Psoas muscle (tissue), 8 donors: ENCODE measurements around the gene PARVA. TPM values are rescaled to one million over a fixed set of nuclear protein-coding genes. Genes with fewer than 3 reads are reported as not detected.

Source experiments
- ATAC-seq, 4 donors: fragments of 200-7000 bp; cut with Tn5 transposase; one replicate each; pipeline ENCODE4 v1.9.1; 2020; ENCODE audit warnings: moderate library complexity in 3 of 4, mild to moderate bottlenecking in 2 of 4
- DNase-seq, 2 donors: peaks; one replicate each; pipeline ENCODE4 v3.0.0-alpha.2; 2020
- H3K27ac ChIP-seq: fragments of 200-600 bp; one replicate; pipeline ENCODE4 v1.8.0; 2022
- H3K27me3 ChIP-seq, 3 donors: fragments of 200-600 bp in 1 of 3; one replicate each; pipeline versions ENCODE4 v1.6.1 to v1.8.0; 2013 to 2022; ENCODE audit warnings: low read length in 2 of 3, mild to moderate bottlenecking in 2 of 3, moderate library complexity in 1 of 3; ENCODE audit not compliant: insufficient read depth in 3 of 3
- H3K36me3 ChIP-seq, 2 donors: fragments of 200-600 bp in 1 of 2; one replicate each; pipeline versions ENCODE4 v1.6.1 to v1.8.0; 2013 to 2022; ENCODE audit warnings: low read depth in 1 of 2, mild to moderate bottlenecking in 1 of 2, moderate library complexity in 1 of 2; ENCODE audit not compliant: insufficient read depth in 1 of 2
- H3K4me1 ChIP-seq: fragments of 200-600 bp; one replicate; pipeline ENCODE4 v1.8.0; 2022
- H3K4me3 ChIP-seq: fragments of 200-600 bp; one replicate; pipeline ENCODE4 v1.8.0; 2022; ENCODE audit warnings: mild to moderate bottlenecking
- H3K9me3 ChIP-seq: fragments of 200-600 bp; one replicate; pipeline ENCODE4 v1.8.0; 2022
- CTCF ChIP-seq: fragments of 200-600 bp; IDR thresholded peaks from one replicate; pipeline ENCODE4 v1.8.0; 2022; ENCODE audit warnings: antibody characterized with exemption
- WGBS, 3 donors: extraction: QIAGEN DNeasy Blood & Tissue Kit; methylation state at CpG; one replicate each; pipeline versions ENCODE4 v1.1.6 to v1.1.7; 2013; 5-methylcytosine and 5-hydroxymethylcytosine counted together
- intact Hi-C, 2 donors: fragments of 100-400 bp; cut with DNase I; formaldehyde crosslinking; loops; one replicate each; pipeline versions ENCODE4 v1.11.0 to v1.14.2; 2022
- polyA plus RNA-seq, 3 donors: library from polyadenylated mRNA; stranded (reverse); fragments of 200-250 nt; gene quantifications; one replicate each; pipeline ENCODE4 v1.2.3, GENCODE V29; 2013
- total RNA-seq, 4 donors: library from RNA; stranded (reverse); fragmentation: NEBNext Ultra II Directional in 2 of 4; extraction: Animal tissue kit (Norgen Biotek cat#: 25700) in 2 of 4; gene quantifications; one replicate each; pipeline versions ENCODE4 v1.2.1 to v1.2.4, GENCODE V29; 2021 to 2023
- donor health status: healthy with polysubstance abuse.
- donor health status: DM: no; HTN: no; CAD: no; lungs with moderate emphysema.
- donor health status: Bipolar disorder and iron deficiency.
- donor health status: healthy.
- donor health status: DM: yes; HTN: yes; CAD: no.
- donor health status: DM: no; HTN: no; CAD: no.
- donor health status: DM: no; HTN: no; CAD: no.
- donor health status: DM: yes; HTN: yes; CAD: no.

The PARVA gene
- total and polyA plus RNA-seq, 7 donors: 4.4 to 22.7 (median 8.5) TPM

GRCh38 chr11:12455938-12456337 lies 78.6 kb downstream of the PARVA start:
- Histone ChIP-seq H3K36me3 (no peaks in the 10 kb centered on the region), H3K27me3 (no peaks in the 10 kb centered on the region), H3K4me3 (no peak overlapping the region), H3K27ac (no peak overlapping the region), H3K9me3 (no peaks in the 10 kb centered on the region), H3K4me1 (no peaks in the 10 kb centered on the region)
- ATAC-seq (no peak), DNase-seq (no peak)
- TF ChIP-seq CTCF: no peak
- WGBS, 3 donors: 81 to 83% (median 83%) methylated on average over 4 of the region's 4 CpGs
- intact Hi-C loops: no loop called here

DNA sequence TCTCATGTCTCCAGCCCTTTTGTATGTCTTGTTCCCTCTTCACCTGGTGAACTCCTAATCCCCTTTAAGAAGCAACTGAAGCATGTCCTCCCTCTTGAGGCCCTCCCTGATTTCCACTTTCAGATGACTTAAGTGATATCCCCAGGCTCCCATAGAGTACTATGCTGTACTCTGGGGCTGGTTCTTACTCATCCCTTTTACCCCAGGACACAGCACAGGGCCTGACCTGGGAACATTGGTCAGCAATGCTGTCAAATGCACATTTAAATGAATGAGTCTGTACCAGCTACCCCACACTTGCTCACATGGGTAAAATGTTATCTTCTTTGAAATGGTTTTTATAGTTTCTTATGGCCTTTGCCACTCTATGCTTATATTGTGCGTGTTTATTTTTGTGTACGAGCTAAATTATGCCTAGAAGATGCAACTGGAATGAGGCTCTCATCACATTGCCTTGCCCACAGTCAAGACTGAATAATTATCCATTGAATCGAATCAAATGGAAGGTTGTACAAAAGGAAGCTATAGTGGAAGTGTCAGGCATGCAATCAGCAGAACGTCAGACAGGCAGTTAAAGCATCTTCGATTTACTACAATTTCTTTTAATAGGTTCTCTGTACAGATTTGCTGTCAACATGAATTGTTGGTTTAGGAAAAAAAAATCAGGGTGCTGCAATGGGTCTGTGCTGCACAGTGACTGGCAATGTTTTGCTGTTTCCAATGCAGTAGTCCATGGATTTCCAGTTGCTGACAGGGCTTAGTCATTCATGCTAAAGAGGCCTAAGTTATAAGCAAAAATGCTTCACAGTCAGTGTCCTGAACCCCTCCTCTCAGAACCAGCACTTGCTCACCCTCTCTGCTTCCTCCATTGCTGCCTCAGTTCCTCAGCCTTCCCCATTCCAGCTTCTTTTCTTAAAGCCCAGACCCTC lies 79.5 kb downstream of the PARVA start:
- Histone ChIP-seq H3K4me1 (no peaks in the 10 kb centered on the region), H3K36me3 (no peaks in the 10 kb centered on the region), H3K27me3 (no peaks in the 10 kb centered on the region), H3K27ac (no peak overlapping the region), H3K4me3 (no peak overlapping the region), H3K9me3 (no peaks in the 10 kb centered on the region)
- no peak for TF ChIP-seq CTCF
- WGBS, 3 donors: 75 to 91% (median 77%) methylated on average over 5 of the region's 5 CpGs
- ATAC-seq: no peak
- DNase-seq: no peak
- intact Hi-C loops: no loop called here

DNA sequence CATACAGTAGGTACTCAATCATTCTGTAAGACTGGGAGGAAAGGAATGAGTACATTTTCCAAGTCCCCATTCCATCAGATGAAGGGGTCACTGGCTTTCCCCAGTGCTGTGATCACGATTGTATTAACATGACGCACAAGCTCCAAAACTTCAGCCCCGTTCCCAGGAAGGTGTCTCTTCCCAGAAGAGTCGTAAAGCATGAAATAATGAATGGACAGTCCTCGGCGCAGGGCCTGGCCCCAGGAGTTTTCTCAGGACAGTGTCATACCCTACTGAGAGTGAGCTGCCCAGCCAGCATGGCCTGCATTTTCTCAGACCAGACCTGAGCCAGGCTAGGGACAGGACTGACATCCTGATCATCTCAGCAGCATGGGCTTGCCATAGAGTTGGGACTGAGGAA lies 80.7 kb downstream of the PARVA start:
- intact Hi-C loops: no loop called here
- Histone ChIP-seq H3K9me3 (no peaks in the 10 kb centered on the region), H3K27ac (no peak overlapping the region), H3K36me3 (no peaks in the 10 kb centered on the region), H3K27me3 (no peaks in the 10 kb centered on the region), H3K4me1 (no peaks in the 10 kb centered on the region), H3K4me3 (no peak overlapping the region)
- DNase-seq (no peak), ATAC-seq (no peak)
- 82 to 92% (median 87%) methylated on average over 6 of the region's 6 CpGs for WGBS, 3 donors
- TF ChIP-seq CTCF: no peak

GRCh38 chr11:12459374-12459773 lies 82.0 kb downstream of the PARVA start:
- 79 to 84% (median 81%) methylated on average over 5 of the region's 5 CpGs for WGBS, 3 donors
- H3K27ac ChIP-seq: no peak overlapping the region
- no peaks in the 10 kb centered on the region for H3K36me3 ChIP-seq
- TF ChIP-seq CTCF: no peak
- H3K9me3 ChIP-seq: peaks cover 4% of the 10 kb centered on the region
- ATAC-seq: no peak
- intact Hi-C loops: no loop called here
- no peaks in the 10 kb centered on the region for H3K27me3 ChIP-seq
- no peak overlapping the region for H3K4me3 ChIP-seq
- no peak for DNase-seq
- H3K4me1 ChIP-seq: no peaks in the 10 kb centered on the region
